Transverse colon (tissue), 3 donors: ENCODE results near the gene STAMBPL1.

Experiments used
- POLR2A ChIP-seq: fragments of 450-650 bp; IDR thresholded peaks from one replicate; pipeline ENCODE4 v1.6.1; 2016; ENCODE audit warnings: antibody characterized with exemption, mild to moderate bottlenecking, moderate library complexity
- TF ChIP-seq, protein P1 (sequence below), 5 experiments: fragments of 200-600 bp in 3 of 5; fragments of 450-650 bp in 2 of 5; sonication (generic) in 3 of 5; IDR thresholded peaks; 1 replicate in 2 of 5; 2 replicates in 3 of 5; pipeline ENCODE4 v1.5.1; 2016 to 2017; ENCODE audit warnings: antibody characterized with exemption in 5 of 5, inconsistent platforms in 3 of 5, mild to moderate bottlenecking in 2 of 5, moderate library complexity in 1 of 5

DNA sequence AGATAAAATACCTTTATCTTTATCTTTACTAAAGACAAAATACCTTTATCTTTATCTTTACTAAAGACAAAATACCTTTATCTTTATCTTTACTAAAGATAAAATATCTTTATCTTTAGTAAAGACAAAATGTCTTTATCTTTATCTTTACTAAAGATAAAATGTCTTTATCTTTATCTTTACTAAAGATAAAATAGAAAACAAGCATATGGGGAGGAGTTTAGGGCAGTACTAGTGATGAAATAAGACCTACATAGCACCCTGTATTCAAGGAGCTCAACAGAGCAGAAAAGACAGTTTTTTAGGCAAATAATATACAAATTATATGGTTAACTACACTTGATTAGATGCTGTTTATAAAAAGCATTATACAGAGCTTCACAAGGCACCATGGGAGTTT, 47.7 kb upstream of the STAMBPL1 start:
- no peak for TF ChIP-seq POLR2A
- TF ChIP-seq, protein P1, sequence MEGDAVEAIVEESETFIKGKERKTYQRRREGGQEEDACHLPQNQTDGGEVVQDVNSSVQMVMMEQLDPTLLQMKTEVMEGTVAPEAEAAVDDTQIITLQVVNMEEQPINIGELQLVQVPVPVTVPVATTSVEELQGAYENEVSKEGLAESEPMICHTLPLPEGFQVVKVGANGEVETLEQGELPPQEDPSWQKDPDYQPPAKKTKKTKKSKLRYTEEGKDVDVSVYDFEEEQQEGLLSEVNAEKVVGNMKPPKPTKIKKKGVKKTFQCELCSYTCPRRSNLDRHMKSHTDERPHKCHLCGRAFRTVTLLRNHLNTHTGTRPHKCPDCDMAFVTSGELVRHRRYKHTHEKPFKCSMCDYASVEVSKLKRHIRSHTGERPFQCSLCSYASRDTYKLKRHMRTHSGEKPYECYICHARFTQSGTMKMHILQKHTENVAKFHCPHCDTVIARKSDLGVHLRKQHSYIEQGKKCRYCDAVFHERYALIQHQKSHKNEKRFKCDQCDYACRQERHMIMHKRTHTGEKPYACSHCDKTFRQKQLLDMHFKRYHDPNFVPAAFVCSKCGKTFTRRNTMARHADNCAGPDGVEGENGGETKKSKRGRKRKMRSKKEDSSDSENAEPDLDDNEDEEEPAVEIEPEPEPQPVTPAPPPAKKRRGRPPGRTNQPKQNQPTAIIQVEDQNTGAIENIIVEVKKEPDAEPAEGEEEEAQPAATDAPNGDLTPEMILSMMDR (IDR thresholded peaks at IDR 0.05), result no peak
